ENCODE results near the gene CBL.

DNA sequence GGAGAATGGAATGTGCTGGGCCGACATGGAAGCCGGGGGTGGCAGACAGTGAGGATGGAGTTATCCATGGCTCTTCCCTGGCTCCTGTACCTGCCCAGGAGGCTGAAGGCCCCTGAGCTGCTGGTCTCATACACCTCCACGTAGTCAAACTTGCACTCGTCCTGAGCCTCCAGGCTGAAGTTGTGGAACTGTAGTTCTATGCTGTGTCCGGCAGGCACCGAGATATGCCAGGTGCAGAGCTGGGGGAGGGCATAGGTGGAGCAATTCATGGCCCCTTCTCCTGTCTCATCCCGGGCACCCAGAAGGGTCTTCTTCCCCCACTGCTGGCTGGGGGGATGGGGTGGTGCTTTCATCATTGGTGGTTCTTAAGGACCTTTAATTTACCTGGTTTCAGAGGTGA is 137.6 kb downstream of the CBL start:
- TF ChIP-seq, protein P1, sequence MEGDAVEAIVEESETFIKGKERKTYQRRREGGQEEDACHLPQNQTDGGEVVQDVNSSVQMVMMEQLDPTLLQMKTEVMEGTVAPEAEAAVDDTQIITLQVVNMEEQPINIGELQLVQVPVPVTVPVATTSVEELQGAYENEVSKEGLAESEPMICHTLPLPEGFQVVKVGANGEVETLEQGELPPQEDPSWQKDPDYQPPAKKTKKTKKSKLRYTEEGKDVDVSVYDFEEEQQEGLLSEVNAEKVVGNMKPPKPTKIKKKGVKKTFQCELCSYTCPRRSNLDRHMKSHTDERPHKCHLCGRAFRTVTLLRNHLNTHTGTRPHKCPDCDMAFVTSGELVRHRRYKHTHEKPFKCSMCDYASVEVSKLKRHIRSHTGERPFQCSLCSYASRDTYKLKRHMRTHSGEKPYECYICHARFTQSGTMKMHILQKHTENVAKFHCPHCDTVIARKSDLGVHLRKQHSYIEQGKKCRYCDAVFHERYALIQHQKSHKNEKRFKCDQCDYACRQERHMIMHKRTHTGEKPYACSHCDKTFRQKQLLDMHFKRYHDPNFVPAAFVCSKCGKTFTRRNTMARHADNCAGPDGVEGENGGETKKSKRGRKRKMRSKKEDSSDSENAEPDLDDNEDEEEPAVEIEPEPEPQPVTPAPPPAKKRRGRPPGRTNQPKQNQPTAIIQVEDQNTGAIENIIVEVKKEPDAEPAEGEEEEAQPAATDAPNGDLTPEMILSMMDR (IDR thresholded peaks at IDR 0.05; ENCODE audit: borderline replicate concordance, extremely low read depth, low read length, poor library complexity, severe bottlenecking) = no peak
- no peak for TF ChIP-seq EZH2 (IDR thresholded peaks at IDR 0.05; ENCODE audit: borderline replicate concordance, low read depth, low read length, severe bottlenecking)
